ES-I3 (cell line): ENCODE data around the gene PPP1R14D.

Source experiments
- H3K36me3 ChIP-seq: 2 replicates; pipeline ENCODE4 v1.6.1; 2013; ENCODE audit warnings: mild to moderate bottlenecking, low read length, control low read depth, moderate library complexity; ENCODE audit not compliant: insufficient read depth
- H3K4me1 ChIP-seq: 2 replicates; pipeline ENCODE4 v1.6.1; 2013; ENCODE audit warnings: mild to moderate bottlenecking, control low read depth, low read length; ENCODE audit not compliant: insufficient read depth
- H3K9ac ChIP-seq: 2 replicates; pipeline ENCODE4 v1.6.1; 2013; ENCODE audit warnings: low read depth, mild to moderate bottlenecking, low read length, moderate library complexity
- H3K9me3 ChIP-seq: 2 replicates; pipeline ENCODE4 v1.6.1; 2013; ENCODE audit warnings: mild to moderate bottlenecking, low read length, moderate library complexity; ENCODE audit not compliant: control insufficient read depth, insufficient read depth

PPP1R14D gene

DNA sequence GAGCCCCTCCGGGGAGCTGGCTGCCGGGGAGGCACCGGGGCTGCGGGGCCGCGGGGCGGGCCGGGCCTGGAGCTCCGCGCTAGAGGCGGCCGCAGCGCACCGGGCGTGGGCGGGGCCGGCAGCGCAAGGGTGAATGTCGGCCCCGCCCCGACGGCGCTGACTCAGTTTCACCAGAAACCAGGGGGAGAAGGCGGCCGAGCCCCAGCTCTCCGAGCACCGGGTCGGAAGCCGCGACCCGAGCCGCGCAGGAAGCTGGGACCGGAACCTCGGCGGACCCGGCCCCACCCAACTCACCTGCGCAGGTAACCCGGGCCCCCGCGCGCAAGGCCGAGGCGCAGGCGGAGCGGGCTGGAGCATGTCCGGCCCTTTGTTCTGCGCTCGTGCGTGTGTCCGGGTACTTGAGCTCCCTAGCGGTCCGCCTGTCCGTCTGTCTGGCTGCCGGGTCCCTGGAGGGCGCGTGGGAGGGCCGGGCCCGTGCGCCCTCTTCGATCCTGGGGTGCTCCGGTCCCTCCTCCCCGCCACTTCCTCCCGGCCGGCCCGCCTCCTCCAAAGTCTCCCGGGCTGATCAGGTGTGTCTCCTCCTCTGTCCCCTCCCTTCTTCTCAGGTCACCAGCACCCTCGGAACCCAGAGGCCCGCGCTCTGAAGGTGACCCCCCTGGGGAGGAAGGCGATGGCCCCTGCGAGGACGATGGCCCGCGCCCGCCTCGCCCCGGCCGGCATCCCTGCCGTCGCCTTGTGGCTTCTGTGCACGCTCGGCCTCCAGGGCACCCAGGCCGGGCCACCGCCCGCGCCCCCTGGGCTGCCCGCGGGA is 15.6 kb upstream of the PPP1R14D start, which contains the start of gene SPINT1:
Gene SPINT1 (plus strand): TSS at position 164 of the 811 bp plus-strand sequence. CDS start 507 bp downstream, at position 671.
- no peaks in the 10 kb centered on the region for H3K9me3 ChIP-seq
- H3K36me3 ChIP-seq: no peaks in the 10 kb centered on the region
- H3K9ac ChIP-seq: peak within 1 kb of the TSS; percentile 57
- H3K4me1 ChIP-seq: peaks cover 27% of the 10 kb centered on the region

DNA sequence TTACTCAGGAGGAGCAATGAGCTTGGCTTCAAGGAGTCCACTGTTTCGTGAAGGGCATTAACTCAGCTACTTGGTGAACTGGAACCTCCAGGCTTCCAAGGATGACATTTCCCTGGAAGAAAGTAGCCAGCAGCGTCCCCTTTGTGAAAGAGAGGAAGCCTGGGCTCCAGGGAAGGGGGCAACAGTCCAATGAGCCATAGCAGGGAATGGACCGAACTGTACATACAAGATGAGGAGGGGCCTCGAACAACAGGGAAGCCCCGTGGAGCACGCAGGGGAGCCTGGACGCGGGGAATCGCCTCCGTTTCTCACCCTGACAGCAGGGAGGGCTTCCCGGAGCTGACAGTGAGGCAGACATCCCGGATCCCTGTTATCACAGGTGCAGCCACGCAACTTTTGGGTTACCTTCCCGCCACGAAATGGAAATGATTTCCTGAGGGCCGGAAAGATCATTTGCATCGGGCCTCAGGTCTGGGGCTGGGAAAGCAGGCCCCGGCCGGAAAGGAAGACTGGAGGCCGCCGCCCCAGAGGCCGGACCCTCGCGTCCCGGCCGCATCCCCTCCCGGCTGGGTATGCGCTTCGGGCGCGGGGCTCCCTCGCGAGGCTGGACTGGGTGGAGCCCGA is 14.9 kb upstream of the PPP1R14D start:
- H3K9ac ChIP-seq: peak overlapping the region; percentile 57
- H3K36me3 ChIP-seq: no peaks in the 10 kb centered on the region
- no peaks in the 10 kb centered on the region for H3K9me3 ChIP-seq
- peaks cover 27% of the 10 kb centered on the region for H3K4me1 ChIP-seq

DNA sequence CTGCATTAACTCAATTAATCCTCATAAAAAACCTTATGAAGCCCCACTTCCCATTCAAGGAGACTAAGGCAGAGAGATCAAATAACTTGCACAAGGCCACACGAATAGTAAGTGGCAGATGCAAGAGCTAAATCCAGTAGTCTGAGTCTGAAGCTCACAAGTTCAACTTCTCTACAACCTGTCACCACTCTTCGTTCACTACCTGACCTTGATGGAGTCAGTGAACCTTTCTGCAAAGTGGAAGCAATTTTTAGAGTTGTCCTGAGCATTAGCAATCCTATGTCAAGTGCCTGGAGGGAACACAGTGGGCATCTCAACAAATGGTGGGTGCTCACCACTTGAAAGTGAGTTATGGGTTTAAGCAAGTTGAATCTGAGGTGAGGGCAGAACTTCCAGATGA is 13.2 kb upstream of the PPP1R14D start:
- peaks cover 13% of the 10 kb centered on the region for H3K4me1 ChIP-seq
- no peaks in the 10 kb centered on the region for H3K9me3 ChIP-seq
- H3K9ac ChIP-seq: no peak overlapping the region
- no peaks in the 10 kb centered on the region for H3K36me3 ChIP-seq

DNA sequence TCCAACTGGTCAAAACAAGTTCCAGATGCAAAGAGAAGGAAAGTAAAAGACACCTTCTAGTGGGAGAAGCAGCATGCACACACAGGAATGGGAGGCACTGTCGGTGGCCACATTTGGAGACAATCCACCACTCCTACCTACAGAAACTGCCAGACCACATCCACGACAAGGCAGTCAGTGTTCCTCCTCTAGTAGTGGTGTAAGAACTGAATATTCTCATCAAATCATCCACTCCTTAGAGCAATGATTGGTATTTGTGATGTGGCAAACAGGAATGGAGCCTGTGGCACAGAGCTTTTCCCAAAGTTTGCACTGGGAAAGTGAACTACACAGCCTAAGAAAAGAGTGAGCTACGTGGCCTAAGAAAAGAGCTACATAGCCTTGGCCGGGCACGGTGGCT is 10.2 kb upstream of the PPP1R14D start:
- no peaks in the 10 kb centered on the region for H3K9me3 ChIP-seq
- no peak overlapping the region for H3K9ac ChIP-seq
- no peaks in the 10 kb centered on the region for H3K36me3 ChIP-seq
- peaks cover 4% of the 10 kb centered on the region; the same call in 1 of the 2 replicates for H3K4me1 ChIP-seq

DNA sequence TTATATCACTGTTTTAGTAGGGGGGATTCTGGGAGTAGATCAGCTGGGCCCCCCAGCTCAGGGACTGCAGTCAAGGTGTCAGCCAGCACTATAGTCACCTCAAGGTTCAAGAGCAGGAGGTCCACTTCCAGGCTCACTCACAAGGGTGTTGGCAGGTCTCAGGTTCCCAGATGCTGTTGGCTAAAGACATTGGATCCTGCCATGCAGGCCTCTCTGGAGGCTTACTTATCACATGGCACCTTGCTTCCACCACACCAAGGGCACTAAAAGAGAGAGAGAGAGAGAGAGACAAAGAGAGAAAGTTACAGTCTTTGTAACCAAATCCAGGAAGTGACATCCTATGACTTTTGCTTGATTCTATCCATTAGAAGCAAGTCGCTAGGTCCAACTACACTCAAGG is 7.5 kb upstream of the PPP1R14D start:
- Histone ChIP-seq H3K36me3 (no peaks in the 10 kb centered on the region), H3K9ac (no peak overlapping the region), H3K4me1 (no peaks in the 10 kb centered on the region)

DNA sequence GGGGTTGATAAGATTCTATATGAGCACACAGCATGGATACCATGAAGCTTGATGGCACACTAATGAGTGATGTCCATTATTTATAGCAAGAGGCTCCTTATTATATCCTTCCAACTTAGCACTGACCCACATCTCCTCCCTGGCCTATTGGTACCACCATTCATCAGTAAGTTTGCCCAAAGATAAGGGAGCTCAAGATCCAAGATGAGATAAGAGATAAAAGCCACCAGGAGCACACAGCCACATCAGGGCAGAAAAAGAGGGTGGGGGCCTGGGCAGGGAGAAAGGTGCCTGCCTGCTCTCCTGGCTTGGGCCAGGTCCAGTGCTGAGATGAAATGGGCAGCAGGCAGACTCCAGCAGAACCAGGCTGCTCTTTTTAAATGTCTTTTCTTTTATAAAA is 4.4 kb upstream of the PPP1R14D start:
- H3K36me3 ChIP-seq: no peaks in the 10 kb centered on the region
- H3K4me1 ChIP-seq: no peaks in the 10 kb centered on the region

More for the DNA sequence above, 7.5 kb upstream of the PPP1R14D start:
- no peaks in the 10 kb centered on the region for H3K9me3 ChIP-seq

DNA sequence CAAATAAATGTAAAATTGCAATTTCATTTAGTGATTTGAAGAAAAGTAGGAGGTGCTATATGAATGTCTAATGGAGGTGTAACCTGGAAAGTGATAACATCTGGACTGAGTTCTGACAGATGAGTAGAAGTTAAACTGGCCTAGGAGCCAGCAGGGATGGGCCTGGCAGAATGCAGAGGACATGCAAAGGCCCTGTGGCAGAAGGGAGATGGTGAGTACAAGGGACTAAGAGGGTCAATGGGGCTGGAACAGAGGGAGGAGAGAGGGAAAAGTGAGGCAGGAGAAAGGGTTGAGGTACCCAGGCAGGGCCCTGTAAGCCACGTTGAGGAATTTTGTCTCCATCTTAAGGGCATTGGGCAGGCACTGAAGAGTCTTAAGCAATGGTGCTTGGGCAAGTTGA is 3.4 kb upstream of the PPP1R14D start:
- H3K36me3 ChIP-seq: no peaks in the 10 kb centered on the region
- H3K9ac ChIP-seq: no peak overlapping the region
- no peaks in the 10 kb centered on the region for H3K9me3 ChIP-seq
- no peaks in the 10 kb centered on the region for H3K4me1 ChIP-seq

More for the DNA sequence above, 4.4 kb upstream of the PPP1R14D start:
- Histone ChIP-seq H3K9ac (no peak overlapping the region), H3K9me3 (no peaks in the 10 kb centered on the region)

DNA sequence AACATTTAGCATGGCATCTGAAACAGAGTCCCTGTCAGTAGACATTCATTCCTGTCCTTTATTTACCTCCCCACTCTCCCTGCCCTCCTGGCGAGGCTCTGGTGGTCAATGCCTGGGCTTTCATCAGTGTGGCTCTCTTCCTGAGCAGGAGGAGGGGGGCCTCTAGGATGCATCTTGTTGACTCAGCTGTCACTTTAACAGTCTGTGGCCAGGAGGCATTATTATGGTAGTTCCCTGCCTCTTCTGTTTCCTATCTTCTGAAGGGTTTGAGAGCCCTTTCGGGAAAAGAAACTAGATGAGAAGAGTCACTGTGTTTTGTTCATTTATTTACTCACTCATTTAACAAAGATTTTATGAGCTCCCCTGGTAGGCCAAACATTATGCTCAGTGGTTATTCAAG is 2.4 kb upstream of the PPP1R14D start:
- H3K4me1 ChIP-seq: no peaks in the 10 kb centered on the region
- no peak overlapping the region for H3K9ac ChIP-seq
- H3K36me3 ChIP-seq: no peaks in the 10 kb centered on the region
- no peaks in the 10 kb centered on the region for H3K9me3 ChIP-seq

DNA sequence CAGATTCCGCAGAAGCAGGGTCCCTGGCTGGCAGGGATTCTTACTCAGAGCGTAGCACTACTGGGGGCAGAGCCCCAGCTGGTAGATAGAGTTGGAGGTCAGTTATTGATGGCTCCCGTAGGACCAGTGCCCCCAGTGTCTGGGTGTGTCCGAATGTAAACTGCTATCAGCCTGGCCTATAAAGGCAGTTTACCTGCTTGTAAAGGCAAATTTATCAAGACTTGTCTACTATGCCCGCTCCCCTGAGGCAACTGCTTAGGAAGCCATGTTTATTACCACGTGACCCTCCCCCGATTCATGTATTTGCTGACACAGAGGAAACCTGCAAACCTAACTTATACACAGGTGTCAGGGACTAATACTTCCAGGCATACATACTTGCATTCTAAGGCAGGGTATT is 607 bp upstream of the PPP1R14D start:
- no peak overlapping the region for H3K9ac ChIP-seq

DNA sequence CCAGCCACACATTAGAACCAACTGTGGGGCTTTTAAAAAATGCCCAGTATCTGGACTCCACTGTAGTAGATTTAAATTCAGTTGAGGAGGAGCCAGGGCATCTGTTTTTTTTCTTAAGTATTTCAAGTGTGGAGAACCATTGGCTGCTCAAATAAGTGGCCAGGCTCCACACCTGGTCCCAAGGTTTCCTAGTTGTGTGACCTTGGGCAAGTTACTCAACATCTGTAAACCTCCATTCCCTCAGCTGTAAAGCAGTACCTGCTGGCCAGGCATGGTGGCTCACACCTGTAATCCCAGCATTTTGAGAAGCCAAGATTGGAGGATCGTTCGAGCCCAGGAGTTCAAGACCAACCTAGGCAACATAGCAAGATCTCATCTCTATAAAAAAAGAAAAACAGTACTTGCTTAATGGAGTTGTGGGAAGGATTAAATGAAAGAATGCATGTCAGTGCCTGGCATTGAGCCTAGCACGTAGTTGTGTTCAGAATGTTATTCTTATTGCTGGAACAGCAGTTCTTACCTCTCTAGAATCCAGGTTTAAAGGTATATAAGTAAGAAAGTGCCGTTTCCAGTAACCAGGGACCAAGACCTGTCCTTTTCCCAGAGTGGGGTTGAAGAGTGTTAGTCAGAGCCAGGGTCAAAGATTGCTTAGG is 2.0 kb downstream of the PPP1R14D start:
- no peaks in the 10 kb centered on the region for H3K4me1 ChIP-seq

More for the DNA sequence above, 607 bp upstream of the PPP1R14D start:
- Histone ChIP-seq H3K9me3 (no peaks in the 10 kb centered on the region), H3K36me3 (no peaks in the 10 kb centered on the region), H3K4me1 (no peaks in the 10 kb centered on the region)

DNA sequence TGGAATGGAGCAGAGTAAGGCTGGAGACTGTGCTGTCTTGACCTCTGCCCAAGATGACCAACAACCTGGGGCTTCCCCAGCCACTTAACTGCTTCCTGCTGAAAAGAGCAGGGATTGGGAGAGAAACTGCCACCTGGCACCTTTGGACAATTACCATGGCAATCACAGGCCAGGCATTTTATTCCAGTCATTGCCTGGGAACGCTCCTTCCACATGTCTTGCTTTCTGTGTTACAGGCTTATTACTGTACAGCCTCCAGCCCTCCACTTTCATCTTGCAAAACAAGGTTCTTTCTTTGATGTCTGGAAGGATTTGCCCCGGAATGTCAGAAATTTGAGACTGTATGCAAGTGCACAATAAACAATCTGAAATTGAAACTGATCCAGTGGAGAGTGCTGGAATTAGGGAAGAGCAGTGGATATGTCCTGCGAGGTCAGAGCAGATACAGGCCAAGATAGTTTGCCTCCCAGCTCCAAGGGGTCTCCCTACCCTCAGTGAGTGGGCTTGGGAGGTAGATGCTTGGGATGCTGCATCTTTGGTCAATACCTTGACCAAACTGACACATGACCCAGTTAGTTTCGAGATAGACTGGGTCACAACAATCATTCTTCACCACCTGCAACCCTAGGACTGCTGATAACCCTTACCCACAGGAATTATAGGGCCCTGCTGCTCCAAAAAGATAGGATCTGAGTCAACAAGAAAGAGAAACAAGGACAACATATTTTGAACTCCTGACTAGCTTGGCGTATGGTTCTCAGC is 2.7 kb downstream of the PPP1R14D start:
- Histone ChIP-seq H3K36me3 (no peaks in the 10 kb centered on the region), H3K9me3 (no peaks in the 10 kb centered on the region), H3K9ac (no peak overlapping the region), H3K4me1 (no peaks in the 10 kb centered on the region)

More for the DNA sequence above, 2.0 kb downstream of the PPP1R14D start:
- no peak overlapping the region for H3K9ac ChIP-seq
- no peaks in the 10 kb centered on the region for H3K36me3 ChIP-seq
- no peaks in the 10 kb centered on the region for H3K9me3 ChIP-seq

DNA sequence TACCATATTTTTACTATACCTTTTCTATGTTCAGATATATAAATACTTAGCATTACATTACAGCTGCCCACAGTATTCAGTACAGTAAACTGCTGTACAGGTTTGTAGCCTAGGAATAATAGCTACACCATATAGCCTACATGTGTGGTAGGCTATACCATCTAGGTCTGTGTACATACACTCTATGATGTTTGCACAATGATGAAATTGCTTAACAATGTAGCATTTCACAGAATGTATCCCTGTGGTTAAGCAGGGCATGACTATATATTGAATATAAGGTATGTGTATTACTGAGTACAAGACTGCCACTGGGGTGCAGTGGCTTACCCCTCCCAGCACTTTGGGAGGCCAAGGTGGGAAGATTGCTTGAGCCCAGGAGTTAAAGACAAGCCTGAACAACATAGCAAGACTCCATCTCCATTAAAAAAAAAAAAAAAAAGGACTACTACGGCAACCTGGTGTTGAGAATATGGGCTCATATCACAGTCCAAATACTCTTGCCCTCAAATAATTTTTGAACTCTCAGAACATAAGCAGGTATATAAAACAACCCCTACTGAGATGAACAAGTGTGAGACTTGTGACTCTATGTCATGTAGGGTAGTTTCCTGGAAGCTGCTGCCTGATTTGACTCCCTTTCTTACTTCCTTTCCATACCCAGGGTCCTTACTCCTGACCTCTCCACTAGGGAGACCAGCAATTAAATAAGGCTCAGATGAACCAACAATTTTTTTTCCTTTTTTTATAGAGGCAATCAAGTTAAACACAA is 4.8 kb downstream of the PPP1R14D start:
- no peaks in the 10 kb centered on the region for H3K36me3 ChIP-seq
- no peak overlapping the region for H3K9ac ChIP-seq
- H3K4me1 ChIP-seq: no peaks in the 10 kb centered on the region
- no peaks in the 10 kb centered on the region for H3K9me3 ChIP-seq

DNA sequence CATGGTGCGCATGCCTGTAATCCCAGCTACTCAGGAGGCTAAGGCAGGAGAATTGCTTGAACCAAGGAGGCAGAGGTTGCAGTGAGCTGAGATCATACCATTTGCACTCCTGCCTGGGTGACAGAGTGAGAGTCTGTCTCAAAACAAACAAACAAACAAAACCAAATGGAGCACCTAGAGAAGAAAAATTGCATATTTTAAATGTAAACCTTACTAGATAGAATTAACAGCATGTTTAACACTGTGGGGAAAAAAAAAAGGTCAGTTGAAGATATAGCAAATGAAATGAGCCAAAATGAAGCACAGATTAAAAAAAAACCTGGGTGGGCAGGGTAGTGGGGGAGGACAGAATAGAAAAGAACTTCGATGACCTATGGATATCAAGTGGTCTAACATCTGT is 7.3 kb downstream of the PPP1R14D start:
- H3K36me3 ChIP-seq: no peaks in the 10 kb centered on the region
- H3K9me3 ChIP-seq: no peaks in the 10 kb centered on the region
- H3K4me1 ChIP-seq: no peaks in the 10 kb centered on the region
- H3K9ac ChIP-seq: no peak overlapping the region
